ENCODE measurements around the gene GSC.

Gene GSC

GRCh38 chr14:94779713-94780112 lies 9.8 kb upstream of the GSC start:
- TF ChIP-seq CTCF (conservative IDR thresholded peaks at IDR 0.05; ENCODE audit: control insufficient read depth, insufficient read depth, low read depth, low read length), result no peak
- DNase-seq (ENCODE audit: low read depth), result no peak

GRCh38 chr14:94775871-94776210 lies 5.9 kb upstream of the GSC start:
- no peak for TF ChIP-seq CTCF (conservative IDR thresholded peaks at IDR 0.05; ENCODE audit: control insufficient read depth, insufficient read depth, low read depth, low read length)
- DNase-seq (ENCODE audit: low read depth), result peak; percentile 34
- no peak overlapping the region for H3K4me3 ChIP-seq (ENCODE audit: control insufficient read depth, low read depth, low read length)

More at GRCh38 chr14:94779713-94780112, 9.8 kb upstream of the GSC start:
- H3K4me3 ChIP-seq (ENCODE audit: control insufficient read depth, low read depth, low read length), result no peak overlapping the region

- DNase-seq (ENCODE audit: low read depth), result no peak
- no peak overlapping the region for H3K4me3 ChIP-seq (ENCODE audit: control insufficient read depth, low read depth, low read length)
- TF ChIP-seq CTCF (conservative IDR thresholded peaks at IDR 0.05; ENCODE audit: control insufficient read depth, insufficient read depth, low read depth, low read length), result no peak
Observed at GRCh38 chr14:94775091-94775870, 5.4 kb upstream of the GSC start.

- H3K4me3 ChIP-seq (ENCODE audit: control insufficient read depth, low read depth, low read length), result no peak overlapping the region
- DNase-seq (ENCODE audit: low read depth), result no peak
- TF ChIP-seq CTCF (conservative IDR thresholded peaks at IDR 0.05; ENCODE audit: control insufficient read depth, insufficient read depth, low read depth, low read length), result no peak
Observed at GRCh38 chr14:94774344-94775090, 4.6 kb upstream of the GSC start.

GRCh38 chr14:94773655-94774343 lies 3.9 kb upstream of the GSC start:
- TF ChIP-seq CTCF (conservative IDR thresholded peaks at IDR 0.05; ENCODE audit: control insufficient read depth, insufficient read depth, low read depth, low read length), result no peak
- no peak for DNase-seq (ENCODE audit: low read depth)
- H3K4me3 ChIP-seq (ENCODE audit: control insufficient read depth, low read depth, low read length), result no peak overlapping the region

GRCh38 chr14:94773061-94773648 lies 3.2 kb upstream of the GSC start:
- no peak overlapping the region for H3K4me3 ChIP-seq (ENCODE audit: control insufficient read depth, low read depth, low read length)
- TF ChIP-seq CTCF (conservative IDR thresholded peaks at IDR 0.05; ENCODE audit: control insufficient read depth, insufficient read depth, low read depth, low read length), result no peak
- no peak for DNase-seq (ENCODE audit: low read depth)

Measured in fibroblast of mammary gland (primary cell).